MM.1S (cell line): ENCODE data around the gene STX1A.

Source experiments
- CTCF ChIP-seq: fragments of 300-600 bp; sonication (generic); IDR thresholded peaks from 2 replicates; pipeline ENCODE4 v1.5.1; 2016; ENCODE audit warnings: antibody characterized with exemption, low read length, mixed read lengths
- EZH2 ChIP-seq: fragments of 300-600 bp; sonication (generic); optimal IDR thresholded peaks from 2 replicates; pipeline ENCODE3; 2017; ENCODE audit warnings: low read depth, mild to moderate bottlenecking, antibody characterized with exemption, low read length, mixed read lengths
- EZH2phosphoT487 ChIP-seq: fragments of 300-600 bp; sonication (generic); IDR thresholded peaks from 2 replicates; pipeline ENCODE4 v1.6.1; 2018; ENCODE audit warnings: antibody characterized with exemption, low read length

GRCh38 chr7:73674468-73675124, 44.9 kb downstream of the STX1A start:
- TF ChIP-seq CTCF = no peak
- TF ChIP-seq EZH2 = no peak
- TF ChIP-seq EZH2phosphoT487 = no peak
